A673 (cell line): ENCODE measurements around the gene PKP1. TPM values are rescaled to one million over a fixed set of nuclear protein-coding genes. Genes with fewer than 3 reads are reported as not detected.

Experiments used
- BruUV-seq: library from RNA; stranded (reverse); fragments of 400-500 nt; replicated peaks from 2 replicates; lab custom pipeline; 2021; lab: Mats Ljungman, UMichigan
- CTCF ChIA-PET: fragments of 300-600 bp; sonication (Branson Sonifier 250); formaldehyde crosslinking; loops from one replicate; lab custom pipeline; 2022; ENCODE audit warnings: antibody characterized with exemption; lab: Charles Lee
- POLR2A ChIA-PET: fragments of 300-600 bp; sonication (Branson Sonifier 250); formaldehyde crosslinking; loops from one replicate; lab custom pipeline; 2022; ENCODE audit warnings: antibody characterized with exemption; ENCODE audit not compliant: low non-redundant PET; lab: Charles Lee
- DNase-seq: peaks from one replicate; pipeline ENCODE4 v3.0.0-alpha.2; 2015; ENCODE audit warnings: low spot score
- H3K27ac ChIP-seq: fragments of 200-600 bp; sonication (generic); 2 replicates; pipeline ENCODE4 v1.5.1; 2016; ENCODE audit warnings: mixed run types, low read depth, mild to moderate bottlenecking, mixed read lengths, antibody characterized with exemption, low read length; ENCODE audit not compliant: poor library complexity, severe bottlenecking
- H3K27me3 ChIP-seq: fragments of 200-600 bp; sonication (generic); replicated peaks from 2 replicates; pipeline ENCODE4 v1.6.1; 2017; ENCODE audit warnings: mixed run types, low read depth, mild to moderate bottlenecking, mixed read lengths, antibody characterized with exemption, low read length; ENCODE audit not compliant: insufficient read depth, poor library complexity
- H3K36me3 ChIP-seq: fragments of 200-600 bp; sonication (generic); 2 replicates; pipeline ENCODE4 v1.6.1; 2016; ENCODE audit warnings: mixed run types, mild to moderate bottlenecking, mixed read lengths, antibody characterized with exemption, low read length; ENCODE audit not compliant: insufficient read depth, poor library complexity, severe bottlenecking
- H3K4me1 ChIP-seq: fragments of 200-600 bp; sonication (generic); 2 replicates; pipeline ENCODE4 v1.6.1; 2017; ENCODE audit warnings: mixed run types, mild to moderate bottlenecking, mixed read lengths, antibody characterized with exemption, low read length; ENCODE audit not compliant: insufficient read depth, poor library complexity, severe bottlenecking
- H3K4me3 ChIP-seq: fragments of 200-600 bp; sonication (generic); 2 replicates; pipeline ENCODE4 v1.5.1; 2016; ENCODE audit warnings: low read depth, mixed run types, mild to moderate bottlenecking, mixed read lengths, low read length; ENCODE audit not compliant: poor library complexity, severe bottlenecking
- H3K9me3 ChIP-seq: fragments of 200-600 bp; sonication (generic); 2 replicates; pipeline ENCODE4 v1.6.1; 2016; ENCODE audit warnings: mixed run types, low read depth, mild to moderate bottlenecking, mixed read lengths, antibody characterized with exemption, low read length; ENCODE audit not compliant: poor library complexity, severe bottlenecking
- CTCF ChIP-seq: fragments of 300-800, 200-600 bp; sonication (generic); conservative IDR thresholded peaks from 2 replicates; pipeline ENCODE4 v1.5.1; 2017; ENCODE audit warnings: low read depth, mild to moderate bottlenecking, antibody characterized with exemption, low read length, moderate library complexity, mixed read lengths
- EZH2 ChIP-seq: fragments of 200-600 bp; sonication (generic); IDR thresholded peaks from 2 replicates; pipeline ENCODE4 v1.6.1; 2017; ENCODE audit warnings: borderline replicate concordance, low read depth, mild to moderate bottlenecking, mixed read lengths, antibody characterized with exemption, low read length; ENCODE audit not compliant: poor library complexity, severe bottlenecking
- intact Hi-C: fragments of 100-400 bp; cut with micrococcal nuclease; formaldehyde crosslinking; loops from one replicate; pipeline ENCODE4 v1.10.0; 2022; ENCODE audit not compliant: unreplicated experiment
- total RNA-seq: library from RNA; stranded (reverse); gene quantifications from 2 replicates; pipeline ENCODE4 v1.2.3, GENCODE V29; 2021

PKP1 gene
- total RNA-seq, 1 experiment from 2014 or later: 535 TPM

- ChIA-PET CTCF (no interaction called here), POLR2A (no interaction called here)
- no TSS peak for BruUV-seq
- no peak for TF ChIP-seq EZH2
- TF ChIP-seq CTCF: no peak
- Histone ChIP-seq H3K27me3 (no peaks in the 10 kb centered on the region), H3K36me3 (peaks cover 94% of the 10 kb centered on the region), H3K27ac (peak overlapping the region; percentile 96), H3K9me3 (no peaks in the 10 kb centered on the region), H3K4me3 (peak overlapping the region; percentile 6), H3K4me1 (peaks cover 100% of the 10 kb centered on the region)
- peak; percentile 70 for DNase-seq
- intact Hi-C loops: no loop called here
These were observed 11.6 kb downstream of the PKP1 start for GRCh38 chr1:201294876-201295275.

GRCh38 chr1:201295346-201295745, 12.0 kb downstream of the PKP1 start:
- Histone ChIP-seq H3K27ac (peak overlapping the region; percentile 96), H3K4me3 (peak overlapping the region; percentile 6), H3K9me3 (no peaks in the 10 kb centered on the region), H3K27me3 (no peaks in the 10 kb centered on the region), H3K4me1 (peaks cover 100% of the 10 kb centered on the region), H3K36me3 (peaks cover 94% of the 10 kb centered on the region)
- BruUV-seq: TSS peak; percentile 11
- intact Hi-C loops: no loop called here
- TF ChIP-seq CTCF (no peak), EZH2 (no peak)
- POLR2A ChIA-PET: no interaction called here
- peak; percentile 94 for DNase-seq
- CTCF ChIA-PET: no interaction called here

- peaks cover 94% of the 10 kb centered on the region for H3K36me3 ChIP-seq
- DNase-seq: peak; percentile 89
- CTCF ChIA-PET: no interaction called here
- H3K4me1 ChIP-seq: peaks cover 100% of the 10 kb centered on the region
- H3K9me3 ChIP-seq: no peaks in the 10 kb centered on the region
- TF ChIP-seq EZH2 (no peak), CTCF (no peak)
- H3K27ac ChIP-seq: peak overlapping the region; percentile 96
- H3K4me3 ChIP-seq: no peak overlapping the region
- no peaks in the 10 kb centered on the region for H3K27me3 ChIP-seq
- BruUV-seq: no TSS peak
- POLR2A ChIA-PET: no interaction called here
- intact Hi-C loops: no loop called here
These were observed 12.6 kb downstream of the PKP1 start for GRCh38 chr1:201295861-201296260.
